Measurements from ENCODE around the gene FKBP8. TPM values are rescaled to one million over a fixed set of nuclear protein-coding genes. Genes with fewer than 3 reads are reported as not detected.
A peak's percentile ranks its signal among the peaks of the same experiment; 100 is the strongest.

FKBP8 gene
- total RNA-seq, 1 experiment from 2014 or later: 261 TPM

DNA sequence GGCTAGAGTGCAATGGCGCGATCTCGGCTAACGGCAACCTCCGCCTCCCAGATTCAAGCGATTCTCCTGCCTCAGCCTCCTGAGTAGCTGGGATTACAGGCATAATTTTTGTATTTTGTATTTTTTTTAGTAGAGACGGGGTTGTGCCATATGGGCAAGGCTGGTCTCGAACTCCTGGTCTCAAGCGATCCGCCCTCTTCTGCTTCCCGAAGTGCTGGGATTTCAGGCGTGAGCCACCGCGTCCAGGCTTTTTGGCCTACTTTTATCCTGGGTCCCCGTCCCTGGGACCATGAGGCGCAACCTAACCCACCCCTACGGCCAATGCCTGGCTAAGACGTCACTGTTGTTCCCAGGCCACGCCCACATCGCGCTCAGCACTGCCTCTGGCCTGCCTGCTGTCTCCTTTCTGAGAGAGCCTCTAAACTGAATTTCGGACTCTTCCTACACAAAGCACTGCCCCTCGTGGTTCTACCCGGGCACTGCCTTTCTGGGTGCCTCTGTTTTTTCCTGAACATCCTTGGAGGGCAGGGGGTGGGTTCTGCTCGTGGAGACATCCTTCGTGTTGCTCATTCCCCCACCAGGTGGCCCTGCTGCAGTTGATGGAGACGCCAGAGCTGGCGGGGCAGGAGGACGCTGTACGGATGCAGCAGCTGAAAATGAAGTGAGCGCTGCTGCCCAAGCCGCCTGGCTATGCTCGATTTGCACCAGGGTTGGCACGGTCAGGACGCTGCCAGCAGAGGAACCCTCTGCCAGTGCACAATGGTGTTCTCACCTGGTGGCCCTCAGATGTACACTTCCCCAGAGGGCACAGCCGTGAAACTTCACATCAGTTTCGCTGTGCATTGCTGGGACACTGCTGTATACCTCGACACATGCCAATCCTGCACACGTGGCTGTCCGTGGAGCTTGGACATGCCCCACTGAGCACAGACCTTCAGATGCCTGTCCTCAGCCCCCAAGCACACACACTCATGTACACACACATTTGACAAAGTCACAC, 47.2 kb upstream of the FKBP8 start:
- Histone ChIP-seq H3K4me2 (ENCODE audit: low read length) (peak overlapping the region; percentile 88), H3K79me2 (ENCODE audit: insufficient read depth, low read length) (peaks cover 13% of the 10 kb centered on the region; the same call in 1 of the 2 replicates), H4K20me1 (ENCODE audit: insufficient read depth) (no peaks in the 10 kb centered on the region), H3K27me3 (ENCODE audit: insufficient read depth, low read length) (no peaks in the 10 kb centered on the region), H3K9me3 (ENCODE audit: control insufficient read depth in 1 of 2, insufficient read depth in 1 of 2, low read depth in 1 of 2, low read length in 2 of 2) (no peaks in the 10 kb centered on the region), H3K4me3 (replicated peaks in 1 of 2; ENCODE audit: low read depth in 1 of 2, low read length in 2 of 2) (peak overlapping the region; percentile 67 to 89), H3K27ac (ENCODE audit: low read depth, low read length) (peak overlapping the region; percentile 100), H2AFZ (ENCODE audit: low read depth, low read length, poor library complexity, severe bottlenecking) (no peak overlapping the region), H3K4me1 (ENCODE audit: control insufficient read depth in 1 of 2, insufficient read depth in 2 of 2, low read length in 2 of 2) (peaks cover 19 to 45% of the 10 kb centered on the region in 2 experiments), H3K9me2 (ENCODE audit: insufficient read depth) (no peaks in the 10 kb centered on the region), H3K9ac (ENCODE audit: low read length) (peak overlapping the region; percentile 97), H3K36me3 (ENCODE audit: control insufficient read depth in 1 of 2, insufficient read depth in 2 of 2, low read length in 2 of 2) (0 out of 4 replicates have a peak, but pooled peaks cover 0 to 4% of the 10 kb centered on the region in 2 experiments)
- ChIA-PET CTCF (interaction anchor here (0.7 to 7.5 kb wide), 7 partner anchors 17 to 396 kb away, joined by 3 to 39 read pairs (median 3); partner anchors contain the start of gene UBA52), RAD21 (ENCODE audit: low non-redundant PET in 1 of 2, low total read pairs in 2 of 2, uncharacterized antibody in 2 of 2, unreplicated experiment in 2 of 2) (interaction anchor here in 1 of 2 experiments (0.7 kb wide), 2 partner anchors 90 to 273 kb away, joined by 3 to 4 read pairs; no protein-coding TSS in a partner anchor), POLR2A (interaction anchor here (0.7 to 4.3 kb wide), 7 partner anchors 10 to 328 kb away, joined by 3 to 23 read pairs (median 3); partner anchors contain the start of genes COPE, DDX49 and UBA52)
- BruUV-seq (replicated peaks): TSS peak; percentile 73
- peak; percentile 96 for DNase-seq (ENCODE audit: low read depth, low spot score)
- ATAC-seq: peak; percentile 71
- intact Hi-C loops (cut with micrococcal nuclease): loop anchor here (1.0 to 5.0 kb wide), 5 partner anchors 33 to 256 kb away; partner anchors contain the start of genes KLHL26 and KXD1
- TF ChIP-seq CTCF (IDR thresholded peaks at IDR 0.05 in 2 of 3, conservative IDR thresholded peaks at IDR 0.05 in 1 of 3; ENCODE audit: borderline replicate concordance in 1 of 3, insufficient read depth in 1 of 3, low read depth in 2 of 3, low read length in 2 of 3): peak; percentile 77 to 95 (median 81)
- TF ChIP-seq CBX3 (IDR thresholded peaks at IDR 0.05; ENCODE audit: low read depth): no peak; the same call in 1 of the 2 replicates
- TF ChIP-seq SP1 (IDR thresholded peaks at IDR 0.05; ENCODE audit: low read depth): peak; percentile 95
- TF ChIP-seq YY1 (IDR thresholded peaks at IDR 0.05; ENCODE audit: extremely low read depth, insufficient replicate concordance, low read depth, low read length): peak; percentile 42
- peak; percentile 19 for TF ChIP-seq POLR2A (IDR thresholded peaks at IDR 0.05; ENCODE audit: borderline replicate concordance, extremely low read depth, insufficient read depth, insufficient read length)
- peak; percentile 79 for TF ChIP-seq POLR2AphosphoS5 (IDR thresholded peaks at IDR 0.05; ENCODE audit: low read depth, low read length)
- TF ChIP-seq, protein P1, sequence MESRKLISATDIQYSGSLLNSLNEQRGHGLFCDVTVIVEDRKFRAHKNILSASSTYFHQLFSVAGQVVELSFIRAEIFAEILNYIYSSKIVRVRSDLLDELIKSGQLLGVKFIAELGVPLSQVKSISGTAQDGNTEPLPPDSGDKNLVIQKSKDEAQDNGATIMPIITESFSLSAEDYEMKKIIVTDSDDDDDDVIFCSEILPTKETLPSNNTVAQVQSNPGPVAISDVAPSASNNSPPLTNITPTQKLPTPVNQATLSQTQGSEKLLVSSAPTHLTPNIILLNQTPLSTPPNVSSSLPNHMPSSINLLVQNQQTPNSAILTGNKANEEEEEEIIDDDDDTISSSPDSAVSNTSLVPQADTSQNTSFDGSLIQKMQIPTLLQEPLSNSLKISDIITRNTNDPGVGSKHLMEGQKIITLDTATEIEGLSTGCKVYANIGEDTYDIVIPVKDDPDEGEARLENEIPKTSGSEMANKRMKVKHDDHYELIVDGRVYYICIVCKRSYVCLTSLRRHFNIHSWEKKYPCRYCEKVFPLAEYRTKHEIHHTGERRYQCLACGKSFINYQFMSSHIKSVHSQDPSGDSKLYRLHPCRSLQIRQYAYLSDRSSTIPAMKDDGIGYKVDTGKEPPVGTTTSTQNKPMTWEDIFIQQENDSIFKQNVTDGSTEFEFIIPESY (IDR thresholded peaks at IDR 0.05; ENCODE audit: extremely low read depth, insufficient replicate concordance, low read length): peak; percentile 59
- TF ChIP-seq EZH2 (IDR thresholded peaks at IDR 0.05): no peak
- peak; percentile 73; the same call in 1 of the 2 replicates for TF ChIP-seq MAX (IDR thresholded peaks at IDR 0.05)
- TF ChIP-seq JUND (IDR thresholded peaks at IDR 0.05): no peak
- TF ChIP-seq RAD21 (IDR thresholded peaks at IDR 0.05; ENCODE audit: low read depth): peak; percentile 67
- no peak for TF ChIP-seq TCF7L2 (IDR thresholded peaks at IDR 0.05; ENCODE audit: borderline replicate concordance, extremely low read depth, insufficient read depth, insufficient read length)
- TF ChIP-seq EZH2phosphoT487 (IDR thresholded peaks at IDR 0.05; ENCODE audit: borderline replicate concordance): no peak
- peak; percentile 37; the same call in 1 of the 2 replicates for TF ChIP-seq ZFX (IDR thresholded peaks at IDR 0.05)
- peak; percentile 24; the same call in 1 of the 2 replicates for TF ChIP-seq SIN3A (IDR thresholded peaks at IDR 0.05; ENCODE audit: low read depth)
- no peak for TF ChIP-seq ATF3 (IDR thresholded peaks at IDR 0.05)
- TF ChIP-seq FOSL1 (IDR thresholded peaks at IDR 0.05; ENCODE audit: low read depth): no peak
- TF ChIP-seq ELF1 (IDR thresholded peaks at IDR 0.05; ENCODE audit: borderline replicate concordance, low read depth): no peak
